OCI-LY3 (cell line): Measurements from ENCODE around the gene SH3GL1.

Source experiments
- CTCF ChIP-seq: fragments of 200-600, 300-600 bp; sonication (generic); IDR thresholded peaks from 2 replicates; pipeline ENCODE4 v1.5.1; 2014; ENCODE audit warnings: antibody characterized with exemption, low read length, low read depth
- EZH2phosphoT487 ChIP-seq: fragments of 200-600 bp; shearing (Covaris generic); IDR thresholded peaks from 2 replicates; pipeline ENCODE4 v1.6.1; 2018; ENCODE audit warnings: antibody characterized with exemption, mixed run types, low read depth

- TF ChIP-seq CTCF (no peak), EZH2phosphoT487 (no peak)
Measured at GRCh38 chr19:4376991-4377781, 23.2 kb downstream of the SH3GL1 start.
